Stimulated activated CD8-positive, alpha-beta memory T cell treated with anti-CD3 and anti-CD28 coated beads, Interleukin-15, amount 100 ng/mL, for 1 hour (primary cell): ENCODE measurements around the gene ZBTB39.
"Not testable (repeated sequence)": the region's sequence is repeated elsewhere in the genome, so short reads cannot be mapped to it uniquely, and the experiment has no call there.

Experiments
- DNase-seq: peaks from one replicate; pipeline ENCODE4 v3.0.0-alpha.2; 2020; ENCODE audit warnings: low read depth

ZBTB39 gene

DNA sequence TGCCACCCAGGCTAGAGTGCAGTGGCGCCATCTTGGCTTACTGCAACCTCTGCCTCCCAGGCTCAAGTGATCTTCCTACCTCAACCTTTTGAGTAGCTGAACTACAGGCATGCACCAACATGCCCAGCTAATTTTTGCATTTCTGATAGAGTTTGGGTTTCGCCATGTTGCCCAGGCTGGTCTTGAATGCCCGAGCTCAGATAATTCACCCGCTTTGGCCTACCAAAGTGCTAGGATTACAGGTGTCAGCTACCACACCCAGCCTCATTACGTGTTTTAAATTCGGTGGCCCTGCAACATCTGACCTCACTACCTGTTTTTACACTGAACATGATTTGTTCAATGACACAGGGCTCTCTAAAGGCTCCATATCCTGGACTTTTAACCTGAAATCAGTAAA, 26.1 kb downstream of the ZBTB39 start:
- DNase-seq = no peak

DNA sequence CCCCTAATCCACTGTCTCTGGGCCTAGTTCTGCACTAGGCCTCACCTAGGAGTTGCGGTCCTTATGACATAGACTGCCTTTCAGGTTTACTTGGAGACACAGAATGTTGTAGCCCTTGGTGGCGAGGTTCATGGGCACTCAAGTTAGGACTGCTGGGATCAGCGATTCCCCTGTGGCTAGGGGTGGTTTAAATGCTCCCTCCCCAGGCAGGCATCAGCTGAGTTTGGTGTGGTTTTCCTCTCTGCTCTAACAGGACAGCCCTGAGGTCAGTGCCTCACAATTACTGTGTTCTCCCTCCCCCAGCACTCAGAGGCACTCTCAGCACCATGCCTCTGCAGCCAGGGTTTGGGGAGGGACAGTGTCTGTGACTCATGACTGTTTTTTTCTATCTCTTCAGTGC, 26.7 kb downstream of the ZBTB39 start:
- no peak for DNase-seq

DNA sequence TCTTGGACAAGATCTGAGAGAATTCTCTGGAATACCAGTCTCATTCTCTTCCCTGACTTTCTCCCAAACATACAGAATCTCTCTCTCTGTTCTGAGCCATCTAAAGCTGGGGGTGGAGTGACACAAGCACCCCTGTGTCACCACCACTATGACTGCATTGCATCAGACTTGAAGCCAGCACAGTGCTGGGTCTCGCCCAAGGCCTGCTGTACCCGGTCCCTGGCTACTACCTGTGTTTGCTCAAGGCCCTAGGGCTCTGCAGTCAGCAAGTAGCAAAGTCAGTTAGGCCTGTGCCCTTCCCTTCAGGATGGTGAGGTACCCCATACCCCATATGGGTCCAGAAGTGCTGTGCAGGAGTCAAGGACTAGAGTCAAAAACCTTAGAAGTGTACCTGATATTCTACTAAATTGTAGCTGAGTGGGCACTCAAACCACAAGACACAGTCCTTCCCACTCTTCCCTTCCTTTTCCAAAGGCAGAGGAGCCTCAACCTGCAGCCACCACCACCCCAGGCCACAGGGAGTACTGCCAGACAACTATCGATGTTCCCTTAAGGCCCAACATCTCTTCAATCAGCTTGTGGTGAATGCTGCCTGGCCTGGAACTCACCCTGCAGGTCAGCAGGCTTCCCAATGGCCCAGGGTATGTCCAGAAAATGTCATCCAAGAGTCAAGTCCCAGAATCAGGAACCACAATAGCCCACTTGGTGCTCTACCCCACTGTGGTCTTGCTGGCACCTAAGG, 27.8 kb downstream of the ZBTB39 start:
- no peak for DNase-seq

DNA sequence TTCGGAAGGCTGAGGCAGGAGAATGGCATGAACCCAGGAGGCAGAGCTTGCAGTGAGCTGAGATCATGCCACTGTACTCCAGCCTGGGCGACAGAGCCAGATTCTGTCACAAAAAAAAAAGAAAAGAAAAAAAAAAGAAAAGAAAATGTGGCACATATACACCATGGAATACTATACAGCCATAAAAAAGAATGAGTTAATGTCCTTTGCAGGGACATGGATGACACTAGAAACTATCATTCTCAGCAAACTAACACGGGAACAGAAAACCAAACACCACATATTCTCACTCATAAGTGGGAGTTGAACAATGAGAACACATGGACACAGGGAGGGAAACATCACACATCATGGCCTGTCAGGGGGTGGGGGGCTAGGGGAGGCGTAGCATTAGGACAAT, 29.0 kb downstream of the ZBTB39 start:
- not testable (repeated sequence) for DNase-seq

DNA sequence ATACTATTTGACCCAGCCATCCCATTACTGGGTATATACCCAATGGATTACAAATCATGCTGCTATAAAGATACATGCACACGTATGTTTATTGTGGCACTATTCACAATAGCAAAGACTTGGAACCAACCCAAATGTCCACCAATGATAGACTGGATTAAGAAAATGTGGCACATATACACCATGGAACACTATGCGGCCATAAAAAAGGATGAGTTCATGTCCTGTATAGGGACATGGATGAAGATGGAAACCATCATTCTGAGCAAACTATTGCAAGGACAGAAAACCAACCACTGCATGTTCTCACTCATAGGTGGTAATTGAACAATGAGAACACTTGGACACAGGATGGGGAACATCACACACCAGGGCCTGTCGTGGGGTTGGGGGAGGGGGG, 32.1 kb downstream of the ZBTB39 start:
- not testable (repeated sequence) for DNase-seq

DNA sequence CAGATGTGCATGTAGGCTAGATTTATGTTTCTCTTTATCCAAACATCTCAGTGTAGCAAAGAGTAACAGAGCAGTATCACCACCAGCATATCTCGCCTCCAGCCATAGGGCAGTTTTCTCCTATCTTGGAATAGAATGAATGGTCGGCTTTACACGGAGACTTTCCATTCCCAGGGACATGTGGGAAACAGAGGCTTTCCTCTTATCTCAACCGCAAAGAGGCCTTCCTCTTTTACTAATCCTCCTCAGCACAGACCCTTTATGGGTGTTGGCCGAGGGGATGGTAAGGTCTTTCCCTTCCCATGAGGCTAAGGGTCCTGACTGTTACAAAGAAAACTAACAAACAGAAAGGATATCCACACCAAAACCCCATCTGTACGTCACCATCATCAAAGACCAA, 37.4 kb downstream of the ZBTB39 start:
- not testable (repeated sequence) for DNase-seq

DNA sequence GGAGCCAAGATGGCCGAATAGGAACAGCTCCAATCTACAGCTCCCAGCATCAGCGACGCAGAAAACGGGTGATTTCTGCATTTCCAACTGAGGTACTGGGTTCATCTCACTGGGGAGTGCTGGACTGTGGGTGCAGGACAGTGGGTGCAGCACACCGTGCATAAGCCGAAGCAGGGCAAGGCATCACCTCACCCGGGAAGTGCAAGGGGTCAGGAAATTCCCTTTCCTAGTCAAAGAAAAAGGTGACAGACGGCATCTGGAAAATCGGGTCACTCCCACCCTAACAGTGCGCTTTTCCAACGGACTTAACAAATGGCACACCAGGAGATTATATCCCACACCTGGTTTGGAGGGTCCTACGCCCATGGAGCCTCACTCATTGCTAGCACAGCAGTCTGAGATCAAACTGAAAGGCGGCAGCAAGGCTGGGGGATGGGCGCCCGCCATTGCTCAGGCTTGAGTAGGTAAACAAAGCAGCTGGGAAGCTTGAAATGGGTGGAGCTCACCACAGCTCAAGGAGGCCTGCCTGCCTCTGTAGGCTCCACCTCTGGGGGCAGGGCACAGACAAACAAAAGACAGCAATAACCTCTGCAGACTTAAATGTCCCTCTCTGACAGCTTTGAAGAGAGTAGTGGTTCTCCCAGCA, 40.2 kb downstream of the ZBTB39 start:
- DNase-seq = not testable (repeated sequence)

DNA sequence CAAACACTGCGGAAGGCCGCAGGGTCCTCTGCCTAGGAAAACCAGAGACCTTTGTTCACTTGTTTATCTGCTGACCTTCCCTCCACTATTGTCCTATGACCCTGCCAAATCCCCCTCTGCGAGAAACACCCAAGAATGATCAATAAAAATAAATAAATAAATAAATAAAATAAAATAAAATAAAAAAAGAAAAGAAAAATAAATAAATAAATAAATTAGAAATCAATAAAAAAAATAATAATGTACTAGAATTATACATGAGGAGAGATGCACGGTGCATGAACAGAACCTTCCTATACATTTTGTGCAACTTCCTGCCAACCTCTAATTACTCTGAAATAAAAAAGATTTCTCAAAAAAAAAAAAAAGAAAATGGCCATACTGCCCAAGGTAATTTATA, 41.2 kb downstream of the ZBTB39 start:
- not testable (repeated sequence) for DNase-seq

DNA sequence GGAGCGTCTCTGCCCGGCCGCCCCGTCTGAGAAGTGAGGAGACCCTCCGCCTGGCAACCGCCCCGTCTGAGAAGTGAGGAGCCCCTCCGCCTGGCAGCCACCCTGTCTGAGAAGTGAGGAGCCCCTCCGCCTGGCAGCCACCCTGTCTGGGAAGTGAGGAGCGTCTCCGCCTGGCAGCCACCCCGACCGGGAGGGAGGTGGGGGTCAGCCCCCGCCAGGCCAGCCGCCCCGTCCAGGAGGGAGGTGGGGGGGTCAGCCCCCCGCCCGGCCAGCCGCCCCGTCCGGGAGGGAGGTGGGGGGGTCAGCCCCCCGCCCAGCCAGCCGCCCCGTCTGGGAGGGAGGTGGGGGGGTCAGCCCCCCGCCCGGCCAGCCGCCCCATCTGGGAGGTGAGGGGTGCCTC, 42.8 kb downstream of the ZBTB39 start:
- not testable (repeated sequence) for DNase-seq

DNA sequence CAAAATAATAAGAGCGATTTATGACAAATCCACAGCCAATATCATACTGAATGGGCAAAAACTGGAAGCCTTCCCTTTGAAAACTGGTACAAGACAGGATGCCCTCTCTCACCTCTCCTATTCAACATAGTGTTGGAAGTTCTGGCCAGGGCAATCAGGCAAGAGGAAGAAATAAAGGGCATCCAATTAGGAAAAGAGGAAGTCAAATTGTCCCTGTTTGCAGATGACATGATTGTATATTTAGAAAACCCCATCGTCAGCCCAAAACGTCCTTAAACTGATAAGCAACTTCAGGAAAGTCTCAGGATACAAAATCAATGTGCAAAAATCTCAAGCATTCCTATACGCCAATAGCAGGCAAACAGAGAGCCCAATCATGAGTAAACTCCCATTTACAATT, 44.1 kb downstream of the ZBTB39 start:
- DNase-seq = not testable (repeated sequence)

DNA sequence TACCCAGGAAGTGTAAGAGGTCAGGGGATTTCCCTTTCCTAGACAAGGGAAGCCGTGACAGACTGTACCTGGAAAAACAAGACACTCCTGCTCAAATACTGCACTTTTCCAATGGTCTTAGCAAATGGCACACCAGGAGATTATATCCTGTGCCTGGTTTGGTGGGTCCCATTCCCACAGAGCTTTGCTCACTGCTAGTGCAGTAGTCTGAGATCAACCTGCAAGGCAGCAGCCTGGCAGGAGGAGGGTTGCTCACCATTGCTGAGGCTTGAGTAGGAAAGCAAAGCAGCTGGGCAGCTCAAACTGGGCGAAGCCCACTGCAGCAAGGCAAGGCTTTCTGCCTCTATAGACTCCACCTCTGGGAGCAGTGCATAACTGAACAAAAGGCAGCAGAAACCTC, 47.9 kb downstream of the ZBTB39 start:
- DNase-seq = no peak

DNA sequence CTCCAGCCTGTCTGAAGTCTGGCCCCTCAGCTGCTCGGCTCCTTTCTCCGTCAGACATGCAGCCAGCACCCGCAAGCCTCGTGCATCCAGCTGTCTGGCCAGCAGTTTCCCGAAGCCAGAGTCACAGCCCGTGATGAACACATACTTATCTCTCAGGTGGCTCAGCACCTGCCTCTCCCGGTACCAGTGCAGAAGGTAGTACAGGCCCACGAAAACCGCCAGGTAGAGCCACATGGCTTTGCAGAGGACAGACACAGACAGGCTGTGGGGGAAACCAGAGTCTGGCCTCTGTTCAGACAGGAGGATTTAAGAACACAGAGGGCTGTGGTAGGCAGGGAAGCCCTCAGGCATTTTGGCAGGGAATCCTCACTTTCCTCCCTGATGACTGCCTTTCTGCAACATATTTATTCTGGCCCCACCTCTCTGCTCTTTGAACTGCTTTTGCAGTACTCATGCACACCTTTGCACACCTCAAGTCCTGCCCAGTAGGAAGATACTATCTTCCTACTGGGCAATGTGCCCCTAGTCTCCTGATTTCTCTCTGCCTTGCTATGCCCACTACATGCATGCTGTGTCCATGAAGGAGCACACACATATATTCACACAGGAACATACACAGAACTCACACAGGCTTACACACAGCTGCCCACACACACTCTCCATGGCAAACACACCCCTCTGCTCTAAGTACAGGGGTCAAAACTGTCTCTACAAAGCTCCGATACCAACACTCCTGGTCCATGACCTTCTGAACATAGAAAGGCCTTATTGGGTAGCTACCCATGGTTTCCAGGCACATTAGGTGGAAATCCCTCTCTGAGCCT, 48.9 kb downstream of the ZBTB39 start, which contains the start of gene RDH16:
Gene RDH16 (minus strand): TSS at position 380 of the 824 bp plus-strand sequence. CDS start 146 bp downstream, at position 234.
- no peak for DNase-seq

DNA sequence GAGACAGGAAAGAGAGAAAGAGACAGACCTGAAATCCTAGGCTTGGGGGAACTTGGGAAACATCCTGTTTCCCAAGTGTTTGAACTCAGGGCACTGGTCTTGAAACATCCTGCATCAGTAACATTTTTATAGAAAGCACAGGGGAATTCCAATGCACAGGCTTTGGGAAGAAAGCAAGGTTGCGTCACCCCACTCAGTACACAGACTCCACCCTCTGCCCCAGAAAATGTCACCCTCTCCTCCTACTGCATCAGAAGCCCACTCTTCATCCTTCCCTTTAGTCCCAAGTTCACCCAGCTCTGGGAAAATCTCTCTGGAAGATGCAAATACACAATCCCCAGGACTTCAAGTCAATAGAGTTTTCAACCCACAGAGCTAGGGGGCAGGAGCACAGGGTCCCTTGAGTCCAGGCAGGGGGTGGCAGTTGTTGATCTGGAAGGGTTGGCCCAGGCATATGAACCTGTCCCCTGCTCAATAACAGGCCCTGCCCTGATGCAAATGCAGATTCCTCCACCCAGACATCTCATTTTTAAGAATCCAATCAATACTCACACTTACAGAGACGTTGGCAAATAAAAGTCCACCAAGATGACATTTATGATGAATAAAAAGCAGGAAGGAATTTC, 50.6 kb downstream of the ZBTB39 start:
- DNase-seq = no peak

DNA sequence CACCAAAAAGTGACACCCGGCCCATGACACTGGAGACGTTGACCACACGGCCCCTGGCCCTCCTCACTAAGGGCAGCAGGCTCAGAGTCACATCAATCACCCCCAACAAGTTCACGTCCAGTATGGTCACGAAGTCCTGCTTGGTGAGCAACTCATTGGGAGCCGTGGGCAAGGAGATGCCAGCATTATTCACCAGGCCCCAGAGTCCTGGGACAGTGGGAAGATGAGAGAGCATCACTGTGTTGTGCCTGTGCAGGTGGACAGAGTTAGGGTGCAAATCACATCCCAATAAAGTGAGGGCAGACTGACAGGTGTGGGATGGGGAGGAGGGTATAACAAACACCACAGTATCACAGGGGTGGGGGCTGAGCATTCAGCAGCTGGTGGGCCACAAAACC, 51.4 kb downstream of the ZBTB39 start:
- DNase-seq = no peak

DNA sequence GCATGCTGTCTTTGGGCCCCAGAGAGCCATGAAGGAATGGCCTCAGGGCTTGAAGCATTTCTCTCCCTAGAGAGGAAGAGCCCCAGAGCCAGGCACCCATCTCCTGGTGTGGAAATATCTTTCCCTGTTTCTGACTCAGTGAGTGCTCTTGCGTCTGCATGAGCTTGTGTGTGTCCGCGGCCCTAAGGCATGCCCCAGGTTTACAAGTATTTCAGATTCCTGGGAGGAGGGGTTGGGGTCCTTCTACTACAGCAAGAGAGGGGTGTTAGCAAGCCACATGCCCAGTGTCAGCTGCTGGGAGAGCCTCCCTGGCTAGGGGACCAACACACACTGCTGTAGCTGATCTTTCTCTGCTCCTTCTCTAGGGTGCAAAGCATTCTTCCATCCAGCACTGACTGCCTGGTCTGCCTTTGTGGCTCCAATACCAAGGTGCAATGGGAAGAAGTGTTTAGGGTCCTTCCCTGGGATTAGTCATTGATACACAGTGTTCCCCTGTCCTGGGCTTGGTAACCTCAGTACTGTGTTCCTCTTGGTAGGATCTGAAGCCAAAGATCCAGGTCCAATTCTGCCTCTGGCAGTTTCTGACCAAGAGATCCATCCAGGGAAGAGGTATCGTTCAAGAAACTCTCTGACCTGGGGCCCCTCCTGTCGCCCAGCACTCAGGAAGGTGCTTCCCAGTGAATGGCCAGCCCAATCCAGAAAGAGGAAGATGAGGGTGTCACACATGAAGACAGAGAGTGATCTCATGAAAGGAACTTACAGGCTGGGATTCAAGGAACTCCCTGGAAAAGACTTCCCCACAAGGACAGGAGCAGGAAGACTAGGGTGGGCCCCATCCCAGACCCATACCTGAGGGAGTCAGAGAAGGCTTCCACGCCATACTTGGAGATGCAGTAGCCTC, 52.0 kb downstream of the ZBTB39 start:
- DNase-seq = no peak

DNA sequence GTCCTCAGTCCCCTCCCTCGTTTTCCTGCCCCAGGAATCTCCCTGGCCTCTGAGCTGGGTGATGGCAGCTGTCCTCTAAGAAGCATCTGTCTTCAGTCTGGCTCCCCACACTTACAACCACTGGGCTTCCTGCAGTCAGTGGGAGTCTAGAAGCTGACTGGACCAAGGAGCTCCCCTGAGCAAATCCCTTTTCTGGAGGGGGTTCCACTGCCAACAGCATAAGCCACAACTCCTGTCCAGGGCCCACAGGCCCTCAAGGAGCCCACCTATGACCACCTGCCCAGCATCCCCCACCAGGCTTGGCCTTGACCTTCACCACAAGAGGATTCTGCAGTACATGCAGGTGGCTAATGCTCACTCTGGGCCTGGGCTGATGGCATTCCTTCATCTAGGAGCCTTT, 53.0 kb downstream of the ZBTB39 start:
- no peak for DNase-seq

DNA sequence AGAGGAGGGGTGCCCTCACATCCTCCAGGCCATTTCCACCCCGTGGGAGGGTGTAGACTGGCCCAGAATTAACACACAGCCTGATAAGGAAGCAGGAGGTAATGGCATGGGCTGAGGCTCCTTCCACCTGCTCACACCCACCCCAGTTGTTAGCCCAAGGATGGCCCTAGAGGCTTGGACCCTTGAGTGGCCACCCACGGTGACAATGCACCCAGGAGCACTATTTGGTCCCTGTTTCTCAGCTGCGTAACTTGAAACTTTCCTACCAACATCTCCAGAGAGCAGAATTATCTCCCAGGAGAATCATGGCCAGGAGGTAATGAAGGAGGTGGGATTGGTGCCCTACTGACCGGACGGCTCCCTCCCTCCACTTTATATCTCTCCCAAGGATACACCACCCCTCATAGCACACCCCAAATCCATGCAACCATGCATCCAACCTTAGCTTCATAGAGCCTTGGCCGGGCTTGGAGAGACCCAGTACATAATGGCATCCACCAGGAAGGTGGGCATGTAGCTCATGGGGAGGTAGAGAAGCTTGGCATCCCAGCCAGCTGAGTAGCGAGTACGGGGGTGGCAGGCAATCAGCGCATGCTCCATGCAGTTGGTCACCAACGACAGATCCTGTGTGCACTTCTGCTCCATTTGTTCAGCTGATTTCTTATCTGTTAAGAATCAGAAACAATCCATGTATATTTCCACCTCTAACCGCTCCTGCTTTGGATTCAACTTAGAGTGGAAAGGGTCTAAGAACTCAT, 54.6 kb downstream of the ZBTB39 start:
- DNase-seq = no peak

DNA sequence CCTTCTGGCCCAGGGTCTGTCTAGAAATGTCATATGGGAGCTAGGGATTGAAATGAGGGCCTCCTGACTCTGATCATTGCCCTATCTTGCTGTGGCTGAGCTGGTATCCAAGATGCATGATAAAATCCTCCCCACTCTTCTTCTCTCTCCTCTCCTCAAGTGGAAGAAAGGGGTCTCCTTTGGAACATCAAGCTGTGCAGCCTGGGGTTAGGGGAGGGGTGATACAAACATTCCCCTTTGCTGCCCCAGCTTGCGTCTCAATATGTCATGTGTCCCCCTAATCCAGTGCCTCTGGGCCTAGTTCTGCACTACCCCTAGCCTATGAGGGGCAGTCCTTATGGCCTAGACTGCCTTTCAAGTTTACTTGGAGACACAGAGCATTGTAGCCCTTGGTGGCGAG, 57.5 kb downstream of the ZBTB39 start:
- DNase-seq = no peak
